ENCODE measurements around the gene TDRD12. TPM values are rescaled to one million over a fixed set of nuclear protein-coding genes. Genes with fewer than 3 reads are reported as not detected.
A peak's percentile ranks its signal among the peaks of the same experiment; 100 is the strongest.

The TDRD12 gene
- total and polyA plus RNA-seq, 2 of the 13 experiments (the other 11 are each of a cell fraction or from before 2014, with no cell fraction given) = 0.03 to 0.40 TPM

- ChIA-PET POLR2A (no interaction called here), CTCF (ENCODE audit: low intra/inter-chr PET ratio, low total read pairs) (no interaction called here)
- no peak overlapping the region for H3K9ac ChIP-seq (ENCODE audit: insufficient read depth, low read depth, low read length)
- H2AFZ ChIP-seq (ENCODE audit: low read length) = no peak overlapping the region
- BruUV-seq (replicated peaks) = no TSS peak
- no peaks in the 10 kb centered on the region for H3K4me1 ChIP-seq (ENCODE audit: insufficient read depth, low read length)
- H3K36me3 ChIP-seq (replicated peaks in 1 of 2; ENCODE audit: control insufficient read depth in 1 of 2, insufficient read depth in 2 of 2, low read length in 2 of 2) = peaks cover 0 to 6% of the 10 kb centered on the region in 2 experiments; a peak in 2 of 5 replicates
- no peak for TF ChIP-seq MYC (CRISPR knock-in tag; IDR thresholded peaks at IDR 0.05; ENCODE audit: borderline replicate concordance)
- TF ChIP-seq ZBTB38 (CRISPR knock-in tag; IDR thresholded peaks at IDR 0.05) = no peak
- no peak for TF ChIP-seq ZBTB40 (IDR thresholded peaks at IDR 0.05)
- TF ChIP-seq ZBTB40 (CRISPR knock-in tag; IDR thresholded peaks at IDR 0.05) = peak; percentile 81
- no peak overlapping the region for H3K4me3 ChIP-seq (replicated peaks in 1 of 3; ENCODE audit: insufficient read depth in 1 of 3, low read depth in 2 of 3, low read length in 3 of 3)
- ATAC-seq = no peak
- DNase-seq (ENCODE audit: low spot score) = no peak
- no peaks in the 10 kb centered on the region for H4K20me1 ChIP-seq (ENCODE audit: insufficient read depth, low read length)
- WGBS (ENCODE audit: low lambda C conversion rate) = 95% methylated on average over 5 of the region's 5 CpGs
- H3K27me3 ChIP-seq (ENCODE audit: control insufficient read depth in 1 of 2, insufficient read depth in 2 of 2, low read length in 2 of 2) = no peaks in the 10 kb centered on the region
- no peaks in the 10 kb centered on the region for H3K9me3 ChIP-seq (ENCODE audit: low read length)
- no peaks in the 10 kb centered on the region for H3K79me2 ChIP-seq (ENCODE audit: insufficient read depth, low read length)
- in situ Hi-C loops (cut with HindIII; ENCODE audit: extremely low pct_ligation_motif_present, low pct_unique_long_range_greater_than_20kb) (no loop called here), intact Hi-C loops (cut with micrococcal nuclease; ENCODE audit: unreplicated experiment) (no loop called here)
- FAIRE-seq = no peak
- no peak overlapping the region for H3K27ac ChIP-seq (ENCODE audit: extremely low read length, insufficient read depth, low read length)
- H3K4me2 ChIP-seq (ENCODE audit: low read depth, low read length) = no peak overlapping the region
These were observed 138.0 kb downstream of the TDRD12 start for GRCh38 chr19:32857584-32857983.

Measured in HepG2 (cell line).